Endothelial cell of umbilical vein (primary cell): ENCODE measurements around the gene DUSP22. TPM values are rescaled to one million over a fixed set of nuclear protein-coding genes. Genes with fewer than 3 reads are reported as not detected.

ENCODE experiments used
- BruUV-seq: library from RNA; stranded (reverse); fragments of 400-500 nt; replicated peaks from 2 replicates; lab custom pipeline; 2021; lab: Mats Ljungman, UMichigan
- CTCF ChIA-PET: fragments of 300-600, 350-600 bp; sonication (Branson Sonifier 250); formaldehyde crosslinking; loops from one replicate; lab custom pipeline; 2021; ENCODE audit warnings: antibody characterized with exemption, inconsistent platforms; lab: Charles Lee
- POLR2A ChIA-PET: fragments of 300-600, 350-600 bp; sonication (Branson Sonifier 250); formaldehyde crosslinking; loops from one replicate; lab custom pipeline; 2021; ENCODE audit warnings: antibody characterized with exemption, inconsistent platforms; lab: Charles Lee
- DNase-seq: peaks from one replicate; pipeline ENCODE4 v3.0.0-alpha.2; 2011; ENCODE audit warnings: low read depth, low spot score
- FAIRE-seq: peaks from 2 replicates; lab custom pipeline; 2011; peaks lifted over from hg19 to GRCh38; lab: Jason Lieb, UNC
- H2AFZ ChIP-seq: 2 replicates; pipeline ENCODE4 v1.6.0; 2012; ENCODE audit warnings: low read depth, low read length, control low read depth, inconsistent platforms
- H3K27ac ChIP-seq: 2 replicates; pipeline ENCODE4 v1.5.1; 2011; ENCODE audit warnings: low read depth, mild to moderate bottlenecking, control low read depth, low read length, moderate library complexity; ENCODE audit not compliant: insufficient read depth
- H3K27me3 ChIP-seq, 2 experiments: 2 replicates each; pipeline versions ENCODE4 v1.6.0 to v1.6.1; 2011; ENCODE audit warnings: low read length in 2 of 2, mixed read lengths in 1 of 2; ENCODE audit not compliant: control insufficient read depth in 2 of 2, insufficient read depth in 2 of 2
- H3K36me3 ChIP-seq, 2 experiments: 2 replicates in 1 of 2; 3 replicates in 1 of 2; pipeline ENCODE4 v1.5.1; 2011; ENCODE audit warnings: low read length in 2 of 2, mild to moderate bottlenecking in 1 of 2, moderate library complexity in 1 of 2; ENCODE audit not compliant: control insufficient read depth in 2 of 2, insufficient read depth in 2 of 2; ENCODE audit errors: extremely low read depth in 1 of 2
- H3K4me1 ChIP-seq: 3 replicates; pipeline ENCODE4 v1.5.1; 2011; ENCODE audit warnings: mild to moderate bottlenecking, low read length; ENCODE audit not compliant: control insufficient read depth, insufficient read depth; ENCODE audit errors: extremely low read depth
- H3K4me2 ChIP-seq: 2 replicates; pipeline ENCODE4 v1.6.1; 2011; ENCODE audit warnings: low read length, control low read depth, mixed read lengths; ENCODE audit not compliant: insufficient read depth
- H3K4me3 ChIP-seq, 3 experiments: fragments of 200-600 bp in 1 of 3; sonication (generic), shearing (Covaris generic) in 1 of 3; replicated peaks in 1 of 3; 2 replicates each; pipeline ENCODE4 v1.5.1; 2011 to 2016; ENCODE audit warnings: control low read depth in 3 of 3, low read length in 3 of 3, mild to moderate bottlenecking in 2 of 3, inconsistent platforms in 1 of 3, low read depth in 1 of 3, moderate library complexity in 1 of 3; ENCODE audit not compliant: insufficient read depth in 1 of 3
- H3K79me2 ChIP-seq: 2 replicates; pipeline ENCODE4 v1.6.0; 2012; ENCODE audit warnings: low read length, inconsistent platforms; ENCODE audit not compliant: control insufficient read depth, insufficient read depth
- H3K9ac ChIP-seq: replicated peaks from 2 replicates; pipeline ENCODE3; 2011; ENCODE audit warnings: low read length, control low read depth; ENCODE audit not compliant: insufficient read depth; ENCODE audit errors: extremely low read depth
- H3K9me1 ChIP-seq: replicated peaks from 3 replicates; pipeline ENCODE4 v1.6.0; 2011; ENCODE audit warnings: mild to moderate bottlenecking, low read length; ENCODE audit not compliant: control insufficient read depth, insufficient read depth; ENCODE audit errors: extremely low read depth
- H3K9me3 ChIP-seq: replicated peaks from 2 replicates; pipeline ENCODE4 v1.5.1; 2012; ENCODE audit warnings: low read length, inconsistent platforms; ENCODE audit not compliant: control insufficient read depth, insufficient read depth
- H4K20me1 ChIP-seq: replicated peaks from 2 replicates; pipeline ENCODE3; 2011; ENCODE audit warnings: mild to moderate bottlenecking, low read length; ENCODE audit not compliant: control insufficient read depth, insufficient read depth; ENCODE audit errors: extremely low read depth
- EZH2 ChIP-seq: IDR thresholded peaks from 2 replicates; pipeline ENCODE4 v1.6.1; 2012; ENCODE audit warnings: borderline replicate concordance, low read depth, mild to moderate bottlenecking, moderate library complexity, low read length, inconsistent platforms; ENCODE audit not compliant: severe bottlenecking
- FOS ChIP-seq: IDR thresholded peaks from 2 replicates; pipeline ENCODE4 v1.6.1; 2011; ENCODE audit warnings: mild to moderate bottlenecking, low read length, moderate library complexity, borderline replicate concordance; ENCODE audit not compliant: insufficient read depth
- GATA2 ChIP-seq: IDR thresholded peaks from 2 replicates; pipeline ENCODE4 v1.7.0; 2011; ENCODE audit warnings: low read depth, mild to moderate bottlenecking, moderate library complexity, mixed read lengths, low read length; ENCODE audit not compliant: insufficient read length, insufficient read depth
- JUN ChIP-seq: IDR thresholded peaks from 2 replicates; pipeline ENCODE4 v1.6.1; 2011; ENCODE audit warnings: borderline replicate concordance, low read depth; ENCODE audit not compliant: insufficient read length, insufficient read depth
- MYC ChIP-seq: IDR thresholded peaks from one replicate; pipeline ENCODE4 v1.6.1; 2011; ENCODE audit warnings: mild to moderate bottlenecking, low read depth, low read length
- POLR2A ChIP-seq: IDR thresholded peaks from 2 replicates; pipeline ENCODE4 v1.6.1; 2012; ENCODE audit warnings: low read depth, mild to moderate bottlenecking, control low read depth, low read length
- POLR2AphosphoS5 ChIP-seq: IDR thresholded peaks from 2 replicates; pipeline ENCODE4 v1.6.1; 2012; ENCODE audit warnings: low read depth, mild to moderate bottlenecking, control low read depth, low read length, moderate library complexity; ENCODE audit not compliant: insufficient read depth
- dilution Hi-C: fragments of 300-500 bp; cut with MboI; formaldehyde crosslinking; loops from one replicate; pipeline ENCODE4 v1.15.0; 2019; ENCODE audit warnings: low sequenced_read_pairs; ENCODE audit not compliant: extremely low pct_ligation_motif_present
- intact Hi-C: fragments of 100-400 bp; cut with micrococcal nuclease; formaldehyde crosslinking; loops from one replicate; pipeline ENCODE4 v1.10.0; 2022
- polyA plus RNA-seq, 4 experiments: library from polyadenylated mRNA; depleted of rRNA in 3 of 4; stranded (reverse) in 3 of 4; unstranded in 1 of 4; fragments of >200 nt; gene quantifications; 2 replicates each; pipeline versions ENCODE4 v1.2.1 to v1.2.3, GENCODE V29; 2011 to 2012; ENCODE audit warnings: missing spikeins in 1 of 4
- total RNA-seq: library from RNA; stranded (reverse); gene quantifications from 2 replicates; pipeline ENCODE4 v1.2.3, GENCODE V29; 2021
- TF ChIP-seq, protein P1 (sequence below), 2 donors: IDR thresholded peaks; 1 replicate in 1 of 2; 2 replicates in 1 of 2; pipeline ENCODE4 v1.5.1; 2011; ENCODE audit warnings: low read length in 2 of 2, mild to moderate bottlenecking in 2 of 2, moderate library complexity in 2 of 2, control low read depth in 1 of 2, inconsistent platforms in 1 of 2, low read depth in 1 of 2; ENCODE audit not compliant: insufficient read depth in 1 of 2; ENCODE audit errors: extremely low read depth in 1 of 2
- TF ChIP-seq, protein P2 (sequence below): IDR thresholded peaks from 2 replicates; pipeline ENCODE4 v1.6.1; 2011; ENCODE audit not compliant: insufficient read depth, insufficient read length

DUSP22 gene
- total and polyA plus RNA-seq, 2 donors (not counting 3 experiments of a cell fraction or from before 2014, with no cell fraction given) = 23.2 to 33.9 TPM

DNA sequence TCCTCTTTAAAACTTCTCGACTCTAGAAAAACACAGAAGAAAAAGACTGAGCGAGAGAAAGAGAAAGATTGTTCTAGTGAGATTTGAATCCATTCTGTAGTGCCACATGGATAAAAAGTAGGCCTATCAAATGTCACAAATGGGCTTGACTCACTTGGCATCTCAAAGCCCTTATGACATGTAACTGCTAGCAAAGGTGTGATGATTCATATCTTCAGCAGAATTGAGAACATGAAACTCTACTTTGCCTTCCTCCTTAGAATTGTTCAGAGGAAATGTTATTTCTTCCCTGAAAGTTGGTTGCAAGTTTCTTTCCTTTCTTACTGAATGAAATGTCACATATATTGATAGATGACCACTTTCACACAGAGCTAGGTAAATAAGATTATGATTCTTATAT is 40.4 kb upstream of the DUSP22 start:
- Histone ChIP-seq H3K4me3 (no peak overlapping the region), H2AFZ (no peak overlapping the region), H3K27ac (no peak overlapping the region), H3K36me3 (no peaks in the 10 kb centered on the region), H3K27me3 (no peaks in the 10 kb centered on the region), H3K4me2 (no peak overlapping the region), H3K9me1 (no peaks in the 10 kb centered on the region), H3K9me3 (no peaks in the 10 kb centered on the region), H3K79me2 (no peaks in the 10 kb centered on the region), H3K4me1 (no peaks in the 10 kb centered on the region), H3K9ac (no peak overlapping the region), H4K20me1 (no peaks in the 10 kb centered on the region)
- dilution Hi-C loops (no loop called here), intact Hi-C loops (no loop called here)
- no TSS peak for BruUV-seq
- CTCF ChIA-PET = no interaction called here
- FAIRE-seq = no peak
- POLR2A ChIA-PET = no interaction called here
- DNase-seq = no peak
- TF ChIP-seq EZH2 (no peak), FOS (no peak), POLR2A (no peak), MYC (no peak), JUN (no peak), POLR2AphosphoS5 (no peak), GATA2 (no peak)
- TF ChIP-seq, protein P1, sequence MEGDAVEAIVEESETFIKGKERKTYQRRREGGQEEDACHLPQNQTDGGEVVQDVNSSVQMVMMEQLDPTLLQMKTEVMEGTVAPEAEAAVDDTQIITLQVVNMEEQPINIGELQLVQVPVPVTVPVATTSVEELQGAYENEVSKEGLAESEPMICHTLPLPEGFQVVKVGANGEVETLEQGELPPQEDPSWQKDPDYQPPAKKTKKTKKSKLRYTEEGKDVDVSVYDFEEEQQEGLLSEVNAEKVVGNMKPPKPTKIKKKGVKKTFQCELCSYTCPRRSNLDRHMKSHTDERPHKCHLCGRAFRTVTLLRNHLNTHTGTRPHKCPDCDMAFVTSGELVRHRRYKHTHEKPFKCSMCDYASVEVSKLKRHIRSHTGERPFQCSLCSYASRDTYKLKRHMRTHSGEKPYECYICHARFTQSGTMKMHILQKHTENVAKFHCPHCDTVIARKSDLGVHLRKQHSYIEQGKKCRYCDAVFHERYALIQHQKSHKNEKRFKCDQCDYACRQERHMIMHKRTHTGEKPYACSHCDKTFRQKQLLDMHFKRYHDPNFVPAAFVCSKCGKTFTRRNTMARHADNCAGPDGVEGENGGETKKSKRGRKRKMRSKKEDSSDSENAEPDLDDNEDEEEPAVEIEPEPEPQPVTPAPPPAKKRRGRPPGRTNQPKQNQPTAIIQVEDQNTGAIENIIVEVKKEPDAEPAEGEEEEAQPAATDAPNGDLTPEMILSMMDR (IDR thresholded peaks at IDR 0.05; ENCODE audit: extremely low read depth in 1 of 2, insufficient read depth in 1 of 2, low read depth in 1 of 2, low read length in 2 of 2) = no peak
- TF ChIP-seq, protein P2, sequence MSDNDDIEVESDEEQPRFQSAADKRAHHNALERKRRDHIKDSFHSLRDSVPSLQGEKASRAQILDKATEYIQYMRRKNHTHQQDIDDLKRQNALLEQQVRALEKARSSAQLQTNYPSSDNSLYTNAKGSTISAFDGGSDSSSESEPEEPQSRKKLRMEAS = no peak
